Stimulated activated CD8-positive, alpha-beta memory T cell treated with anti-CD3 and anti-CD28 coated beads, Interleukin-7, amount 100 ng/mL, for 4 hours (primary cell): Measurements from ENCODE around the gene GPD1.
A peak's percentile ranks its signal among the peaks of the same experiment; 100 is the strongest.

ENCODE experiments used
- DNase-seq, 2 donors: peaks; one replicate each; pipeline ENCODE4 v3.0.0-alpha.2; 2020; ENCODE audit warnings: low read depth in 2 of 2

GPD1 gene

GRCh38 chr12:50103767-50104321, at the start of gene GPD1:
GPD1 (plus strand) TSS chr12:50104008; CDS start chr12:50104051, 43 bp downstream.
- no peak for DNase-seq

DNA sequence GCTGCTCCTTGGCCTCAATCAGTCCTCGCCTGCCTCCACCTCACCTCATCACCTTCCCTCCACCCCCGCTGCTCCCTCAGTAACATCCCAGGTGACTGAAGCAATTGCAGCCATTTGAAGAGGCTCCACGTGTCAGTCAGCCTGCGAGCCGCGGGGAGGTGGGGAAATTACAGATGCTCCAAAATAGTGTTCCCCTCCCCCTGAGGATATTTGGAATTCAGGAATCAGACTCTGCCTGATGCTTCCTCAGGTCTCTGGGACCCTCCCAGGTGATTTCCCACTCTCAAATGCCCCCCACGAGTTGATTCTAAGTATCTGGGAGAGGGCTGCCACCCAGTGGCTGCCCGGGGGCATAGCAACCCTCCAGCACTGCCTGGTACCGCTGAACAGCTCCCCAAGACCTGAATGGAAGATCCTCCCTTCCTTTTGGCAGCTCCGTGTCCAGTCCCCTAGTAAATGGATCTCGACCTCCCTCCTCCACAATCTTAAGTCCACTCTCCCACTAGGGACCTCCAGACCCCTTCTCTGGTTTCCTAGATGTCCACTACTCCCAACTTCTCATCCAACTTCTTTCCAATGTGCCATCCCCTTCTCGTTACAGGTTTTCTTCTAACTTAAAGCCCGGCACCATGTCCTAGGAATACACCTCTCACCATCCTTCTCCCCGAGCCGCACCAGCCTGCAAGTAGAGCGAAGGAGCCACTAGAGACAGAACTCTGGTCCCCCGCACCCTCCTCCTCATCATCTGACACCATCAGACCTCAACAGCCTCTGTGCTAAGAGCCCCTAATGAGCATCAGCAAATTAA, 47.8 kb upstream of the GPD1 start:
- DNase-seq: peak; percentile 12 to 38

- no peak for DNase-seq
Measured at GRCh38 chr12:50056639-50056976, 47.2 kb upstream of the GPD1 start.

GRCh38 chr12:50057000-50057841, 46.6 kb upstream of the GPD1 start, which contains the start of gene ASIC1:
ASIC1 (plus strand) TSS chr12:50057596; CDS start chr12:50058767, 1,171 bp downstream.
- DNase-seq: peak in 1 of 2 donors; percentile 40

- DNase-seq: no peak
Measured at GRCh38 chr12:50057896-50058670, 45.7 kb upstream of the GPD1 start.

- DNase-seq: no peak
Measured at GRCh38 chr12:50058743-50059312, 45.0 kb upstream of the GPD1 start.

DNA sequence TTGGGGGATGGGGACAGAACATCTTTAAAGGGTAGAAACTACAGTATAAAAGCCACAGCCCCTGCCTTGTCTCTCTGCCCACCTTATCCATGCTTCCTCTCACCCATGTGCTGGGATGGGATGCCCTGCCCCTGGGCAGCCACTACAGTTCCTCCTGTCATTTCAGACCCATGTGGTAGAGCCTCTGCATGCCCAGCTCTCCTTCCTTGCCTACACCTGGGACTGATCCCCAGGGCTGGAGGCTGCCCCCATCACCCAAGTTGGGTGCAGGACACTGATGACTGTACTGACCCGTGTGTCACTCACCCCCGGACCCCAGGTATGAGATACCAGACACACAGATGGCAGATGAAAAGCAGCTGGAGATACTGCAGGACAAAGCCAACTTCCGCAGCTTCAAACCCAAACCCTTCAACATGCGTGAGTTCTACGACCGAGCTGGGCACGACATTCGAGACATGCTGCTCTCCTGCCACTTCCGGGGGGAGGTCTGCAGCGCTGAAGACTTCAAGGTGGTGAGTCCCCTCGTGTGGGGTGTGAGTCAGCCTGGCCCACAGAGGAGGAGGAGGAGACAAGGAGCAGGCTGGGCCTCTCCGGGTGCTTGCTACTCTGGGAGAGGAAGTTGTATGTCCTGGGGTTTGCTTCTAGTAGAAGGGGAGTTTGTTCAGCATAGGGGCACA, 44.2 kb upstream of the GPD1 start:
- peak; percentile 40 to 73 for DNase-seq

DNA sequence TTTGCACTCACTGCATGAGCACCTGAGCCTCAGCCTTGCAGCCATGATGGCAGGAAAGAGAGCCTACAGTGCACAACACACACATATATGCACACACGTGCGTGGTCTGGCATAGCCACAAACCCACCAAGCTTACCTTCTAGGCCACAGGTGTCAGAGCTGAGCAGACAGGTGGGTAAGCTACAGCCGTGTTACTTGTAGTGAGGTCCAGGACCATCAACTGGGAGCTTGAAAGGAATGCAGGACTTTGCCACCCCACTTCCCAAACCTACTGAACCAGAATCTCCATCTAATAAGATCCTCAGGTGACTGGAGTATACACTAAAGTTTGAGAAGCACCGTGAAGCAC, 43.7 kb upstream of the GPD1 start:
- DNase-seq: no peak

DNA sequence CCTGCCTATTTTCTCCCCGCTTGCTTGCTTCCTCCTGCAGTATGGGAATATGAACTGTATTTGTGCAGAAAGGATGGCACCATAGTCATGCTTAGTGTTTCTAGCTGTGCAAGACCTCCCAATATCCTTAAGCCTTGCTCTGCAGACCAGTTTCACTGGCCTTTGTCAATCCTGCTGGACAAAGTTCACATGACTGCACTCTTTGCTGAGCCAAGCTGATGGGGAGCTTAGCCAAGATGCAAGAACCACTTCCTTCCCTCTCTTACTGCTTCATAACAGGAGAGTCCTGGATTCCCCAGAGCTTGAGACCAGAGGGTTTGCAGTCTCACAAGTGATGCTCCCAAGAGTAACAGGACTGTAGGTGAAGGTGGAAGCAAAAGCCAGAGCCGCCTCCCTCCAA, 42.6 kb upstream of the GPD1 start:
- DNase-seq: no peak

DNA sequence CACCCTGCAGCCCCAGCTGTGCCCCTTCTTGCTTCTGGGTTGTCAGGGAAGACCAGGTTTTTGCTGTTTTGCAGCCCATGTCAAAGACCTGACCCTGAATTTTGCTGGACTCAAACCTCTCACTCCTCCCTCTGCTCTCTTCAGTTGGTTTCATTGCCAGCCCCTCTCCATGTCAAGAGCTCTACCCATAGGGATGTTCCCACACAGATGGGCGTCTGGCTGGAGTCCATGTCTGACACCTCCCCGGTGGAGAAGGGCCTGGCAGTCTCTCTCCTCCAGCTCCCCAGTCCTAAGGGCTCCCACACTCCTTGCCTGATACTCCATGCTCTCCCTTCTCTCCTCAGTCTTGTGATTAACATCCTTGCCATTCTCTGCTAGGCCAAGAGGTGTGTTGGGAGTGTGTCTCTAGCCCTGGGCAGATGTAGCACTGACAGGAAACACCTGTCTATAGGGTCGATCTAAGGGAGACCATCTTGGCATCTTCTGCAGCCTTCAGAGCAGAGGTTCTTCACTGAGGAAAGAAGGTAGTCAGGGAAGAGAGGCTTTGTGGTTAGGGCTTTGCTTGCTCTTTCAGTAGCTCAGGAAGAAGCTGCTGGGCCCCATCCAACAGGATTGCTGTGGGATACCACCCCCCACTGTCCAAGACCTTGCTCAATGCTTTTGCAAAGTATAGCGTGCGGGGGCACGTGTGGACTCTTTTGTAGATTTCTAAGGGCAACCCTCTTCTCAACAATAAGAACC, 41.7 kb upstream of the GPD1 start:
- DNase-seq: no peak

- no peak for DNase-seq
Measured at GRCh38 chr12:50062728-50063460, 40.9 kb upstream of the GPD1 start.

DNA sequence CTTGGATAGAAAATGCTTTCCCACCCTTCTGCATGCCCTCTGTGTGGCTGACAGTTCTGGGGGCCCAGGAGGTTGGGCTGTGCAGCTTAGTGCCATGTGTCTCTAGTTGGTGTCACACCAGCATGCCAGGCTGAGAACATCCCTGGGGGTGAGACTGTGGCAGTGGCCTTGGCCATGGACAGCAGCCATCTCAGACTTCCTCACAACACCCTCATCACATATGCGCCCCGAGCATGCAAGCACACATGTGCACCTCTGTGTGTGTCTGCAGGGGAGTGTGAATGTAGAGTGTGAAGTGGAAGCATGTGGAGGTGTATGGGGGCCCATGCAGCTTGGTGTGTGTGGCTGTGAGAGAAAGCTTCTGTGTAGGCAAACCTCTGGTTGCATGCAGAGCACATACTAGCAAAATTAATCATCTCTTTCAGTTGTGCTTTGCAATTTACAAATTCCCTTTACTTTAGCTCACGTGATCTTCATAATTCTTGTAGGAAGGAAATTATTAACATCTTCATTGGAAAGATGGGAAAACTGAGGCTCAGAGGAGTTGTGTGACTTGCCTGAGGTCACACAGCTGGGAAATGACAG, 38.0 kb upstream of the GPD1 start:
- DNase-seq: no peak

GRCh38 chr12:50066402-50066801, 37.4 kb upstream of the GPD1 start:
- DNase-seq: no peak

DNA sequence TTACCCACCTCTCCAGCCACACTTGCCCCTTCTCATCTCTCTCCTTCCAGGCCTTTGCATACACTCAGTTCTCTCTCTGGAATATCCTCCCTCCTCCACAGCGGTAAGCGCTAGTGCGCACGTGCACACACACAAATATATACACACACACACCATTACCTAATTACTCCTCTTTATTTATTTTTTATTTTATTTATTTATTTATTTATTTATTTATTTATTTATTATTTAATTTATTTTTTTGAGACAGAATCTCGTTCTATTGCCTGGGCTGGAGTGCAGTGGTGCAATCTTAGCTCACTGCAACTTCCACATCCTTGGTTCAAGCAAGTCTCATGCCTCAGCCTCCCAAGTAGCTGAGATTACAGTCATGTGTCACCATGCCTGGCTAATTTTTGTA, 34.7 kb upstream of the GPD1 start:
- DNase-seq: no peak

GRCh38 chr12:50069539-50069938, 34.3 kb upstream of the GPD1 start:
- DNase-seq: no peak

DNA sequence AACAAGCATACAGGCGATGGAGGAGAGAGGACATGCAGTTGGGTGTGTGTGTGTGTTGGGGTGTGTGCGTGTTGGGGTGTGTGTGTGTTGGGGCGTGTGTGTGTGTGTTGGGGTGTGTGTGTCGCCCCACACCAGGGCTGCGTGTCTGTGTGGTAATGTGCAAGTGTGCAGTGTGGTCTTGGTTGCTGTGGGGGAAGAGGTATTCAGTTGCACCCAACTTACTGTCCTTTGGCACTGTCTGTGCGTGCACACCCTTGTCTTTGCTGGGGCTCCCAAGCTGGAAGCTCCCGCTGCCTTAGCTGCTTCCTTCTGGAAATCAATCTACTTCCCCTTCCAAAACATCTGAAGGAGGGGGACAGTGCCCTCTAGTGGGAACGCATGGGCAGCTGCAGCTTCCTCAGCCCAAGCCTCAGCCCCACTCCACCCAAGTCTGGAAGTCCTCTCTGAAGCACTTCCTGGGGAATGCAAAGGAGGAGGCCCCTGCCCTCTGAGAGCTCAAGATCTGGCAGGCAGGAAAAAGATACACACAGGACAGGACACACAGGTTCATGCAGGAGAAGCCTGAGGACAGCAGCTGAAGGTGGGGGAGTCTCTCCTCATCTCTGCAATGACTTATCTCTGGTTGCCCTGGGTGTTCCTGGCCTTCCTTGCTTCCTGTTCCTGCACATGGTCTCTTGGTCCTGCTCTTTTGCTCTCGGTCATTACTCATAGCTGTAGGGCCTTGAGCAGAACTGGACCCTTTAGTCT, 33.3 kb upstream of the GPD1 start:
- DNase-seq: peak in 1 of 2 donors; percentile 21

DNA sequence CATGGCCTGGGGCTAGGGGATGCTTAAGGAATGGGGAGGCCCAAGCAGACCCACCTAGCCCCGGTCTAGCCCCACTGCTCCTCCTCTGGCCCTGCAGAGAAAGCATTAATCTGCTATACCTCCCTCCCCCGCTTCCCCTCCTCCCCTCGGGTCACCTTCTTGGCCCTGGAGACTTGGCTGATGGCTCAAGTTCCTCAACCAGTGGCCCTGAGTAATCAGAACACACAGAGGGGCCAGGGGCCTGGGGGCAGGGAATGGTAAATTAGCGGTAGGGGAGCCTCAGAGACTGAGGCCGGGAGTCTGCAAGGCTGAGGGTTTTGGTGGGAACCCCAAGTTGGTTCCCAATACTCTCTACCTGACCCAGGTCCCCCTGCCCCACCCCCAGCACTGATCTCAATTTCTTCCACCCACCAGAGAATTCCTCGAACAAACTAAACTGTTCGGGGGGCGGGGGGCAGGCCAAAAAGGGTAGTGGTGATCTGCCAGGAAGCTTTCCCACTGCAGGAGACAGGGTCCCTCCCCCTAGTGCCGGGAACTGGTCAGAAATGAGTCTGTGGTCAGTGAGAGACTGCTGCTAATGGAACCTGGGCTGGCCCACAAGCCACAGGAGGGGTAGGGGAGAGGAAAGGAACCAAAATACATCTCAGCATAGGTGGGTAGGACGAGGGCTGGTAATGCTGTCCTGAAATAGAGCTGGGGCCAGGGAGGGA, 31.5 kb upstream of the GPD1 start:
- no peak for DNase-seq

DNA sequence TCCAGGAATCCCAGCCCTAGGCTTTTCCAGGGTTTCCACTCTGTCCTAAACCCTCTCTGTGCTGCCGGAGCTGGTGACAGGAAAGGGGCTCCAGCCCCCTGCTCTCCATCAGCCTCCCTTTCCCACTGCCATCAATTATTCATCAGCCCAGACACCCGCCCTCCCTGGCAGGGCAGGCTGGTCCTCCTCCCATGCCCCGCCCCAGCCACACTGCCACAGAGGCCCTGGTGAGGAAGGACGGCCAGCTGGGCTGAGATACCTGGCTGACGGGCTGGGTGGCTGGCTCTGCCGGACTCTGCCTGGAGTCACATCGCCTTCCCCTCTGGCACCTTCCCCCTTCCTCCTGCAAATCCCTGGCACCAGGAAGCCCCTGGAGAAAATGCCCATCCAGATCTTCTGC, 30.6 kb upstream of the GPD1 start:
- no peak for DNase-seq
